ENCODE measurements around the gene CHPF2.

CHPF2 gene

GRCh38 chr7:151249732-151250072 lies 17.4 kb downstream of the CHPF2 start:
- DNase-seq (ENCODE audit: low read depth): no peak
- no peak for TF ChIP-seq CTCF (IDR thresholded peaks at IDR 0.05; ENCODE audit: control insufficient read depth, insufficient read depth, low read depth, low read length, missing control alignments)
- peak overlapping the region; percentile 81; the same call in 1 of the 2 replicates for H3K4me3 ChIP-seq (ENCODE audit: control insufficient read depth, low read depth, low read length)

- no peak for TF ChIP-seq CTCF (IDR thresholded peaks at IDR 0.05; ENCODE audit: control insufficient read depth, insufficient read depth, low read depth, low read length, missing control alignments)
- H3K4me3 ChIP-seq (ENCODE audit: control insufficient read depth, low read depth, low read length): no peak overlapping the region; the same call in 1 of the 2 replicates
- DNase-seq (ENCODE audit: low read depth): no peak
These were observed 18.2 kb downstream of the CHPF2 start for GRCh38 chr7:151250181-151251132.

GRCh38 chr7:151251328-151251688 lies 19.0 kb downstream of the CHPF2 start:
- no peak for TF ChIP-seq CTCF (IDR thresholded peaks at IDR 0.05; ENCODE audit: control insufficient read depth, insufficient read depth, low read depth, low read length, missing control alignments)
- H3K4me3 ChIP-seq (ENCODE audit: control insufficient read depth, low read depth, low read length): peak overlapping the region; percentile 51
- DNase-seq (ENCODE audit: low read depth): no peak

- DNase-seq (ENCODE audit: low read depth): no peak
- TF ChIP-seq CTCF (IDR thresholded peaks at IDR 0.05; ENCODE audit: control insufficient read depth, insufficient read depth, low read depth, low read length, missing control alignments): no peak
- H3K4me3 ChIP-seq (ENCODE audit: control insufficient read depth, low read depth, low read length): peak overlapping the region; percentile 73
These were observed 19.6 kb downstream of the CHPF2 start for GRCh38 chr7:151251689-151252560.

GRCh38 chr7:151252561-151252835 lies 20.2 kb downstream of the CHPF2 start:
- no peak for TF ChIP-seq CTCF (IDR thresholded peaks at IDR 0.05; ENCODE audit: control insufficient read depth, insufficient read depth, low read depth, low read length, missing control alignments)
- DNase-seq (ENCODE audit: low read depth): no peak
- peak overlapping the region; percentile 73 for H3K4me3 ChIP-seq (ENCODE audit: control insufficient read depth, low read depth, low read length)

DNA sequence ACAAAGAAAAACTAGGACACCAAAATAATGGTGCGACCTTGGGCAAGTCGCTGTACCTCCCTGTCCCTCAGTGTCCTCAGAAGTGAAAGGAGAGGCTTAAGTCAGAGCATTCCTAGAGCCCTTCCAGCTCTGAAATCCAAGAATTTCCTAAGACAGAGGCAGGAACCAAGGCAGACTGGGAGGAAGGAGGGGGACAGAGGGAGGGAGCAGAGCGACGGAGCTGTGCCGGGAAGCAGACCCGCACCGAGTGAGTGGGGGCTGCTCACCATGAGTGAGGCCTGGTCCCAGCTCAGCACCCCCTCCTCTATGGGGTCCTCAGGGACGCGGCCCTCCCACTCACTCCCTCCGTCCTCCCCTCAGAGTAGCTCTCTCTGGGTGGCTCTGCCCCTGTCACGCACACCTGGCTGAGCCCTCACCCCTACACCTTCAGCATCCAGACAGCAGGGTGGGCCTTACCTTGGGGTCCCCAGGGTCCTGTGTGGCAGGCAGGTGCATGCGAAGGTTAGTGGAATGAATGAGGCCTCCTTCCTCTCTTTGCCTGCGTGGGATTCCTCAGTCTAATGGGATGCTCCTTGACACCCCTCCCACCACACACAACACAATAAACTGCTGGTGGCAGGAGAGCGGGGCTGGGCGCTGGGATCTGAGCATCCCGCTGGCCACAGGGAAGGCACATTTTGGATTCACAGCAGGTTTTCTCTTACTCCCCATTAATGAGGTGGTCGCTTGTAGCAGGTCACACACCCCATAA lies 20.9 kb downstream of the CHPF2 start:
- no peak overlapping the region for H3K4me3 ChIP-seq (ENCODE audit: control insufficient read depth, low read depth, low read length)
- no peak for TF ChIP-seq CTCF (IDR thresholded peaks at IDR 0.05; ENCODE audit: control insufficient read depth, insufficient read depth, low read depth, low read length, missing control alignments)
- no peak for DNase-seq (ENCODE audit: low read depth)
